H1 (cell line): ENCODE results near the gene ZBTB7B. TPM values are rescaled to one million over a fixed set of nuclear protein-coding genes. Genes with fewer than 3 reads are reported as not detected.

ENCODE experiments used
- HDAC2 ChIP-seq, 2 experiments: fragments of 300-600 bp in 1 of 2; sonication (generic) in 1 of 2; IDR thresholded peaks; 2 replicates each; pipeline ENCODE4 v1.6.1; 2011 to 2012; ENCODE audit warnings: low read depth in 2 of 2, low read length in 2 of 2, mild to moderate bottlenecking in 2 of 2, moderate library complexity in 2 of 2, borderline replicate concordance in 1 of 2, inconsistent platforms in 1 of 2
- JUND ChIP-seq: IDR thresholded peaks from 2 replicates; pipeline ENCODE4 v1.6.1; 2011; ENCODE audit warnings: mild to moderate bottlenecking, improper control_type of control experiment, low read length
- POLR2A ChIP-seq, 2 experiments: IDR thresholded peaks; 1 replicate in 1 of 2; 2 replicates in 1 of 2; pipeline ENCODE4 v1.6.1; 2011; ENCODE audit warnings: low read depth in 2 of 2, low read length in 2 of 2, mild to moderate bottlenecking in 2 of 2; ENCODE audit errors: control extremely low read depth in 1 of 2
- TAF7 ChIP-seq: optimal IDR thresholded peaks from 2 replicates; pipeline ENCODE3; 2011; ENCODE audit warnings: low read depth, mild to moderate bottlenecking, inconsistent platforms, low read length, moderate library complexity, borderline replicate concordance
- polyA plus RNA-seq, 7 experiments: library from polyadenylated mRNA; depleted of rRNA in 3 of 7; stranded (reverse) in 5 of 7; unstranded in 2 of 7; fragments of >200 nt in 5 of 7; fragments of 200-250 nt in 2 of 7; gene quantifications; 1 replicate in 5 of 7; 2 replicates in 1 of 7; 4 replicates in 1 of 7; pipeline versions ENCODE4 v1.2.1 to v1.2.3, GENCODE V29; 2011 to 2013; ENCODE audit warnings: missing spikeins in 2 of 7, mixed read lengths in 2 of 7
- total RNA-seq: library from RNA; stranded (reverse); fragmentation: NEBNext Ultra II Directional; extraction: Animal tissue kit (Norgen Biotek cat#: 25700); gene quantifications from 2 replicates; pipeline ENCODE4 v1.2.1, GENCODE V29; 2021
- TF ChIP-seq, protein P1 (sequence below): IDR thresholded peaks from 2 replicates; pipeline ENCODE4 v1.6.1; 2012; ENCODE audit warnings: inconsistent platforms

The ZBTB7B gene
- total and polyA plus RNA-seq, 2 of the 8 experiments (the other 6 are each of a cell fraction or from before 2014, with no cell fraction given) = 24.5 to 36.9 TPM

DNA sequence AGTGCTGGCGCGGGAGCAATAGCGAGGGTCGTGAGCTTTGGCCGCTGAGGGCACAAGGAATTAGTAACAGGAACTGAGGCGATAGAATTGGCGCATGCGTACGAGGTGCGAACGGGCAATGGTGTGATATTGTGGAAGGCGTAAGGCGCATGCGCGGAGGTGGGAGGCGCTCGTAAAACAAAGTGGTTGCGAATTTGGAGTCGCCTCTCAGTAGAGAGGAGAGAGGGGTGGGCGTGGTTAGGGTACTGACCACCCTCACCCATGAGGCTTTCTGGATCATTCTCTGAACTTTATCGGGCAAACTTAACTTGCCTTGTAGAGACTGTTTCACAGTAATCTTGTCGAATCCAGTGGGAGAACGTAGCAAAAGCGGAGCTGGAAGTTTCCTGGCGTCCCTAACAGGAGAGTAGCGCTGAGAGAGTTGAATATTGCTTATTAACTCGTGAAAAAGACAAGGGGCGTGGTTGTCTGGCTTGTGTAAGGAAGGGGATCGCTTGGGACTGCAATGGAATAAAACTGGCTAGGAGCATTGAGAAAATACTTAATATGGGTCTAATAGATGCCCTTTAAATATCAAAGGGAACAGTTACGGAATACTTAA is 27.7 kb upstream of the ZBTB7B start (continued):
- TF ChIP-seq HDAC2 (IDR thresholded peaks at IDR 0.05; ENCODE audit: borderline replicate concordance in 1 of 2, low read depth in 2 of 2, low read length in 2 of 2) = peak in 1 of 2 experiments; percentile 62; a peak in 1 of 4 replicates
- TF ChIP-seq JUND = 0 out of 2 replicates have a peak, but pooled peaks have one; percentile 56
- TF ChIP-seq, protein P1, sequence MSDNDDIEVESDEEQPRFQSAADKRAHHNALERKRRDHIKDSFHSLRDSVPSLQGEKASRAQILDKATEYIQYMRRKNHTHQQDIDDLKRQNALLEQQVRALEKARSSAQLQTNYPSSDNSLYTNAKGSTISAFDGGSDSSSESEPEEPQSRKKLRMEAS = peak; percentile 67
- peak; percentile 8 for TF ChIP-seq TAF7
- TF ChIP-seq POLR2A (IDR thresholded peaks at IDR 0.05; ENCODE audit: control extremely low read depth in 1 of 2, low read depth in 2 of 2, low read length in 2 of 2) = peak; percentile 61 to 63
